HG02759 (cell line): ENCODE measurements around the gene DGKH.
"Not testable (repeated sequence)": the region's sequence is repeated elsewhere in the genome, so short reads cannot be mapped to it uniquely, and the experiment has no call there.

Source experiments
- ATAC-seq: cut with Tn5 transposase; IDR thresholded peaks from one replicate; pipeline ENCODE4 v1.9.1; 2021; ENCODE audit warnings: mild to moderate bottlenecking, moderate library complexity; ENCODE audit not compliant: unreplicated experiment

The DGKH gene

GRCh38 chr13:42155251-42155650 is 106.8 kb downstream of the DGKH start:
- ATAC-seq: no peak

GRCh38 chr13:42163338-42163737 is 114.9 kb downstream of the DGKH start:
- not testable (repeated sequence) for ATAC-seq

DNA sequence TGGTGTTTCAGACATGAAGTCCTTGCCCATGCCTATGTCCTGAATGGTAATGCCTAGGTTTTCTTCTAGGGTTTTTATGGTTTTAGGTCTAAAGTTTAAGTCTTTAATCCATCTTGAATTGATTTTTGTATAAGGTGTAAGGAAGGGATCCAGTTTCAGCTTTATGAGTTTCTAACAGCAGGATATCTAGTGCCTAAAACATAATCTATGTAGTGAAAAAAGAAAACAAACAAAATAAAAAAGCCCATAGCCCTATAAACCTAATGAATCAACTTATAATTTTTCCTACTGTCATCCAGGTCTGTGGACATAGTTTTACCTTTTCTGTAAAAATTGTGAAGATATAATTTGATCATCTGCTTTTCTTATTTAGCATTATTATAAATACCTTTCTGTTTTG is 115.5 kb downstream of the DGKH start:
- not testable (repeated sequence) for ATAC-seq

DNA sequence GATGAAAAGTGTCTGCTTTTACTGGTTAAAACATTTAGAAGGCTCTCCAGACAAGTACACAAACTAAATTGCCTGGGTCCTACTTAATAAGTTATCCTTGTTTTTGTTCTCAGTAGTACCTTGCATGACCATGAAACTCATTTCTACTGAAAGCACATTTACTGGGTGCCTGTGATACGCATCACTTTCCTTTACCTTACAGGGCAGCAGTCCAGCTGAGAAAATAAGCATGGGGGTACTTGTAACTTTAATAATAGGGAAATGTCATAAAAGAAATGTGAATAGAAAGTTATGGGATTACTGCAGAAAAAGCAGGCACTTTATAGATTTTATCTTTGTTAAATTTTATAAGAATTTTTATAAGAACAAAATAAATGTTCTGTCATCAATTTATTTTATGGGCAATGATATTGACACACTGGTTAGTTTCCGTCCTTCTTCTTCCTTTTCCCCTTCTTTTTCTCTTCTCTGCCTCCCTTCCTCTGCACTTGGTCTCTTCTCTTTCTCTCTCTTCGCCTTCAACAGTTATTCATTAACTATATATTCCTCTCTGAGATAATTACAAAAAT is 116.2 kb downstream of the DGKH start:
- ATAC-seq: no peak

DNA sequence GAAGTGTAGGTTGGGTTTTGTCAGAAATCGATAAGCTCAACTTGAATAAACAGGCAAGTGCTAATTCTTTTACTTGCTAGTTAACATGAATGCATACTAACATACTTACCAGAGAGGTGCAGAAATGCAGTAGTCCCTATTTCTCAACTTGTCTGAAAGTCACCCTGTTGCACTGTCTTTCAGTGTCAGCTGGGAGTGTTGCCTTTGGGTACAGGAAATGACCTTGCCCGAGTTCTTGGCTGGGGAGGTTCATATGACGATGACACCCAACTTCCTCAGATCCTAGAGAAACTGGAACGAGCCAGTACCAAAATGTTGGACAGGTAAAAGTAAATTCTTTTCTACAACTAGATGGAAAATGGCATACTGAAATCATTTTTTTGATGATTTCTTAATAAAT is 120.0 kb downstream of the DGKH start:
- no peak for ATAC-seq

GRCh38 chr13:42170029-42170428 is 121.6 kb downstream of the DGKH start:
- ATAC-seq: no peak

- ATAC-seq: no peak
These were observed 125.4 kb downstream of the DGKH start for GRCh38 chr13:42173789-42174343.

GRCh38 chr13:42174344-42175162 is 126.1 kb downstream of the DGKH start:
- no peak for ATAC-seq

DNA sequence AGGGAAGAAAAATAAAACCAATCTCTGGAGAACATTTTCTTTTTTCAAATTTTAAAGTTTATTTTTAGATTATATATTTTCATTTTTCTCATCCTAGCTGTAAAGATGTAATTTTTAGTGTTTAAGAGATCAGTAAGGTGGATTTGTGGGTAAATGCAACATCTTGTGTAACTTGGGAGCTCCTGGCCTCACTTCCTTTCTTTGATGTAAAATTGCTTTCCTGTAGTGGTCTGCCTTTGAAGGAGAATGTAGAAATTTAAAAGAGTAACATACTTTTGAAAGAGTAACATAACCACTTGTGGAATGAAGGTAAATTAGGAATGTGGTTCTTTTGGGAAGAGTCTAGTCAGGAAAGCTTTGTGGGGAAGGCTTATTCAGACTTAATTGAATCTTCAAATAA is 127.8 kb downstream of the DGKH start:
- no peak for ATAC-seq

DNA sequence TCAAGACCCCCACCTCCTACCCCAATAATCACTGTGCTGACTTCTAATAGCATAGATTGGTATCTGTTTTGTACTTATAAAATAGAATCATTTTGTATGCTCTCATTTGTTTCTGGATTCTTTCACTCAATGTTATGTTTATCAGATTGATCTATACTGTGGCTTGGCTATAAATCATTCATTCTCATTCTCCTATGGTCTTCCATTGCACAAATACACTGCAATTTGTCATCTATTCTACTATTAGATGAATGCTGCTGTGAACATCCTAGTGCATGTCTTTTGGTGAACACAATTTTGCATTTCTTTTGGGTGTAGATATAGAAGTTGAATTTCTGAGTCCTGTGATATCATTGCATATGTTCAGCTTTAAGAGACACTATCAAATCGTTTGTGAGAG is 128.7 kb downstream of the DGKH start:
- no peak for ATAC-seq

GRCh38 chr13:42181381-42181953 is 133.0 kb downstream of the DGKH start:
- ATAC-seq: no peak

GRCh38 chr13:42189061-42189460 is 140.6 kb downstream of the DGKH start:
- no peak for ATAC-seq

DNA sequence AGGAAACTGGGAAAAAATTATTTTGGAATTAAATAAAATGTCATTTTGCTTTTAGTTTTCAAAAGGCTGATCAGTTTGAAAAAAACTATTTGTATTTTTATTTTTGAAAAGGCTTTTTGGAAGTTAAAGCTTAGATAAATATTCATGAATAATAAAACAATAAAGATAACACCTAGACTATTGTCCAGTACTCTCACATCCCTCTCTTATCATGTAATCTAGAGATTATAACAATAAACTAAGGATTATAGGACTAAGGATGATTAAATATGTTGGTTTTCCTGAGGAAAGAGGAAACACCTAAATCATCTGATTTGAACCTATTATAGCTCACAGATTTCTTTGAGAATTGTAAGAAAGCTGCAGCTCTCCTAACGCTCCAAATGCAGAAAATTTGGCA is 142.1 kb downstream of the DGKH start:
- no peak for ATAC-seq

GRCh38 chr13:42211704-42212464 is 163.4 kb downstream of the DGKH start:
- no peak for ATAC-seq

DNA sequence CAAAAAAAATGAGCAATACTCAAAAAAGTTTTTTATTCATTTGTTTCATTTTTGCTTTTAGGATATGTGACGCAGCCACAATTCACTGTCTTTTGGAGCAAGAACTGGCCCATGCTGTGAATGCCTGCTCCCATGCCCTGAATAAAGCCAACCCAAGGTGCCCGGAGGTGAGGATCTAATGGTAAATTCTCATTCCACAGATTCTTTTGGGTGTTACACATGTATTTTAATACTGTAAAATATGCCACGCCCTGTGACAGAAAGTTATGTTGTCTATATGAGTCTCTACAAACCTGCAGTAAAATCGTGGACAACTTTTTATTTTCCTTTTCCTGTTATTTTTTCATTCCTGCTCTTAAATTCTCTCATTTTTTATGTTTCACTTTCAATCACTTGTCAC is 166.0 kb downstream of the DGKH start:
- no peak for ATAC-seq

GRCh38 chr13:42215578-42216421 is 167.4 kb downstream of the DGKH start:
- peak; percentile 43 for ATAC-seq

- ATAC-seq: peak; percentile 15
These were observed 167.9 kb downstream of the DGKH start for GRCh38 chr13:42216422-42216735.

- no peak for ATAC-seq
These were observed 170.1 kb downstream of the DGKH start for GRCh38 chr13:42218576-42218975.

GRCh38 chr13:42219051-42219450 is 170.6 kb downstream of the DGKH start:
- no peak for ATAC-seq

DNA sequence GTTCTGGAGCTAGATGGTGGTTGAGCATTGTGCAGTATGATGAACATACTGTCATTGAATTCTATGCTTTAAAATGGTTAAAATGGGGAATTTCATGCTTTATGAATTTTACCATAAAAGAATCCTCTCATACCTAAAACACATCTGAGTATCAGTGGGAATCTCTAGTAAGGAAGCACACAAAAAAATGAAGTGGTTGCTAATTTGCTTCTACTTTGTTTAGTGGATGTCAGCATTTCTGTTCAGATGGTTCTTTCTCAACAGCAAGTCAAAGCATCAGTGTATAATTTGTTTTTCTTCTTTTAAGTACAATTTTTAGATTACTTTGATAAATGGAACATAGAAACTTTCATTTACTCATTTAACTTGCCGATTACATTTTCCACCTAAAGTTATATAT is 171.4 kb downstream of the DGKH start:
- ATAC-seq: no peak
